HL-60/S4 (cell line): ENCODE data around the gene SH3BGRL.

Source experiments
- in situ Hi-C: fragments of 300-500 bp; cut with MboI; formaldehyde crosslinking; loops from 2 replicates; pipeline ENCODE4 v1.14.3; 2022; ENCODE audit warnings: low sequenced_read_pairs

SH3BGRL gene

GRCh38 chrX:81201671-81202455, at the start of gene SH3BGRL, which contains the start of gene HMGN5:
Gene SH3BGRL (plus strand): TSS chrX:81202102. CDS start chrX:81202201, 99 bp downstream.
Gene HMGN5 (minus strand): TSS chrX:81201913. CDS start chrX:81121549, 80,364 bp downstream.
- in situ Hi-C loops = no loop called here

- in situ Hi-C loops = no loop called here
These were observed 33.5 kb upstream of the SH3BGRL start for GRCh38 chrX:81168391-81168790.

DNA sequence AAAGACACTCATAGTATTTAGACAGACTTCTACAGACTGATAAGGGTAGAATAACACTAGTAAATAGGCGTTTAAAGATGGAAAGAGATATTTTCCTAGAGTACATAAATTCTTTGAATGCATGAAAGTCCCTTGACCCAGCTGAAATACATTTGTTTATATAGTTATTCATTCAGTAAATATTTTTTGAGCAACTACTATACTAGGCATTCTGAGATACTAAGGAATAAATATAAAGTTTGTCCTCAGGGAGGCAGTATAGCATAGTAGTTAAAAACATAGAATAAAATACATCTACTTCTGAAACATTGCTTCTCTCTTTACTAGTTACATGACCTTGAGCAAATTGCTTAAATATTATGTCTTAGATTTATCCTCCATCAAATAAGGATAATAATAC, 27.6 kb upstream of the SH3BGRL start:
- in situ Hi-C loops = no loop called here

DNA sequence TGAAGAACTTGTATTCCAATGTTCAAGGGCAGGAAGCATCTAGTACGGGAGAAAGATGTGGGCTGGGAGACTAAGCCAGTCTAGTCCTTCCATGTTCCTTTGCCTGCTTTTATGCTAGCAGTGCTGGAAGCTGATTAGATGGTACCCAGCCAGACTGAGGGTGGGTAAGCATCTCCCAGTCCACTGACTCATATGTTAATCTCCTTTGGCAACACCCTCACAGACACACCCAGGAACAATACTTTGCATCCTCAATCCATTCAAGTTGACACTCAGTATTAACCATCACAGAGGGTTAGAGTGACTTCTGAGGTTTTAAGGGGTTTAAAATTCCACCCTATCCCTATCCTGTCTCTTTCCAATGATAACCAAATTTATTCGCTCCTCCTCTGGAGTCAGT, 6.6 kb upstream of the SH3BGRL start:
- in situ Hi-C loops = no loop called here

GRCh38 chrX:81195712-81196111, 6.2 kb upstream of the SH3BGRL start:
- in situ Hi-C loops = no loop called here

GRCh38 chrX:81201071-81201470, 831 bp upstream of the SH3BGRL start:
- in situ Hi-C loops = no loop called here

DNA sequence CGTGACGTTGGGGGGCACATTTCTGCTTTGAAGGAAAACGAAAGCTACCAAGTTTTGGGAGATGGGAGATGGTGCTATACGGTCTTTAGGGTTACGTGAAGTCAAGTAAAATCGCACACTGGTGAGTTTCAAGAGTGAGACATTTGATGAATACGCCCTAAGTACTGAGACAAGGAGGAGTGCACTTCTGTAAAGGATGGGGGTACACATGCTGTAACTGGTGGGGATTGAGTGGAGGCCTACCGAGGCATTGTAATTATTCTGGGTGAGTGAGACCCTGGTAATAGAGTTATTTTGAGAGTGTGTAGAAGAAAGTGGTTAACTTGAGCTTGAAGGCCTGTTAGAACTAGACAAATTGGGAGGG, 536 bp downstream of the SH3BGRL start:
- in situ Hi-C loops = no loop called here

DNA sequence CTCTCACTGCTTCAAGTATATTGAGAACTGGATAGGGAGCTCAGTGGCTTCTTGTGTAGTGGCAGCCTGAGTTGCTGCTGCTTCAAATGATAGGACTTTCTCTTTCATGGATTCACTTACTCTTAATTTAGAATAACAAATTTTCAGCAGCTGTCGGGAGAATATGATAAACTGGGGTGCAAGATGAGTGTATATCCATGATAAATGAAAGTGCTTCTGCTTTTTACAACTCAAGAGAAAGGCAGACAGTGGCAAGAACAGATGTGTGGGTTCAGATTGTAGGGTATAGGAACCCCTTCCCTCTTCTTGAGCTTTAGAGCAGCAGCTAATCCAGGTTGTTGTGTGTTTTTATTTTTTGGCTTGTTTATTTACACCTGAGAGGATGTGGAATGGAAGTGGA, 1.0 kb downstream of the SH3BGRL start:
- in situ Hi-C loops = no loop called here

GRCh38 chrX:81205551-81205950, 3.6 kb downstream of the SH3BGRL start:
- in situ Hi-C loops = no loop called here

DNA sequence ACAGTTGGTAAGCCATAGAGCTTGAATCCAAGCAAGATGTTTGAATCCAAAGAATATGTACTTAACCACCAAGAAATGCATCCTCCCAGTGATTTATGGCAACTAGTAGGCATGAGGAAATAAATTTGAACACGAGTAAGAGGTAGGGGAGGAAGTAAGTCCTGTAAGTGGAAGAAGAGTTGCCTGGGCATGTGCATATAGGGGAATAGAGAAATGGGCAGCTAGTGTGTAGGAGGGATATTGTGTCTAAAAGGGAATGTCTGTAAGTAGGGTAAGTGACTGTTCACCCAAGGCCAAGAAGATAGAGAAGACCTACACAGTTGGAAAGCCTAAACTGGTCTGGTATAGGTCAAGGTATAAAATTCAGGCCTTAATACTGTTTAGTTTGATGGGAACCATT, 4.6 kb downstream of the SH3BGRL start:
- in situ Hi-C loops = no loop called here

GRCh38 chrX:81208916-81209315, 7.0 kb downstream of the SH3BGRL start:
- in situ Hi-C loops = no loop called here

DNA sequence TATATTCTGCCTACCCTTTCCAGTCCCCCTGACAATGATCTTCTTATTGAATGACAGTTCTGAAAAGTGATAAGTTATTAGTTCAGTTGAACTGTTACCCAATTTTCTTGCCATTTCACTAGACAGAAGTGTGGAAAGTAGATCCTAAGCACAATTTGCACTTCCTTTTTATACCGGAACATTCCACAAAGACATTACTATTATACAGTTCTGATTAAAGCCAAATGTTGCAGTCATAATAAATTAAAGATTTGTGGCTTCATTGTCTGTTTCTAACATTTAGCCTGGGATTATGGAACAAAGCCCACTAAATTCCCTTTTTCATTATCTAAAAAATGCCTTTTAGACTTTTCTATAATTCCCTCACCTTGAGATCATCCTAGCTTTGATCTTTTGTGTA, 13.8 kb downstream of the SH3BGRL start:
- in situ Hi-C loops = no loop called here

DNA sequence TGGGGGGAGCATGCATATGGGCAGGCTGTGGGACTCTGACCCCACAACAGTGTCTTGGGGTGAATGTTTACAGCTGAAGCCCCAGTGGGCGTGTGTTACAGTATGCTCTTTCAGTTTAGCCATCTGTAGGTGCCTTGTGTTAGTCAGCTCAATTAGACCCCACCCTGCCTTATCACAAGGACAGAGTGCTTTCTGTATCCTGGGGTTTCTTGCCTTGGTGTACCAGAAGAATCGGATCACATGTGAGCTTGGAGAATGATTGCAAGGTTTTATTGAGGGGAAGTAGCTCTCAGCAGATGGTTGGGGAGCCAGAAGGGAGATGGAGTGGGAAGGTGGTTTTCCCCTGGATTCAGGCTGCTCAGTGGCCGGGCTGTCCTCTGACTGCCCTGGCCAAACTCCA, 27.3 kb downstream of the SH3BGRL start:
- in situ Hi-C loops = no loop called here

GRCh38 chrX:81229901-81230300, 28.0 kb downstream of the SH3BGRL start:
- in situ Hi-C loops = no loop called here

GRCh38 chrX:81231476-81231875, 29.6 kb downstream of the SH3BGRL start:
- in situ Hi-C loops = no loop called here

GRCh38 chrX:81232218-81232617, 30.3 kb downstream of the SH3BGRL start:
- in situ Hi-C loops = no loop called here

- in situ Hi-C loops = no loop called here
These were observed 35.6 kb downstream of the SH3BGRL start for GRCh38 chrX:81237516-81237915.

GRCh38 chrX:81238166-81238565, 36.3 kb downstream of the SH3BGRL start:
- in situ Hi-C loops = no loop called here

DNA sequence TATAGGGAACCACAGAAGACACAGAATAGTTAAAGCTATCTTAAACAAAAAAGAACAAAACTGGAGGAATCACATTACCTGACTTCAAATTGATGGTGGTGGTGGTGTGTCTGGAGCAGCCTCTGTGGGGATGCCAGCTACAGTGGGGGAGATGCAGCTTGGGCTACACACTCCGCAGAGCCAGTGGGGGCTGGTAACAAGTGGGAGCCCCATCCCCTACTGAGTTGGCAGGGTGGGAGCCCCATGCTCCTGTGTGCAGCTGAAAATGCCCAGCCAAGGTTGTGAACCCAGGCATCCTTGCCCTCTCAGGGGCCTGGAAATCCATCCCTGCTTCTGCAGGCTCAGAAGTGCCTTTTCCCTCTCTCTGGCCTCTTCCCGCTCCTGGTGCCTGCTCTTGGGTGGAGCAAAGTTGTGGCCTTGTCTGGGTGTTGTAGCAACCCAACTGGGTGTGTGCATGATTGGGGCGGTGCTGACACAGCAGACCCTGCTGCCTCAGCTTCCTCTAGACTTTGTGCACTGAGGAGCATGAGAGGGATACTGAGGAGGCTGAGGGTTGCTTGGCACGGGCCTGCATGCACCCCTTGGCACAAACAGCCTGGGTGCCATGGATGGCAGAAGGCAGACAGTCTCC, 38.9 kb downstream of the SH3BGRL start:
- in situ Hi-C loops = no loop called here

DNA sequence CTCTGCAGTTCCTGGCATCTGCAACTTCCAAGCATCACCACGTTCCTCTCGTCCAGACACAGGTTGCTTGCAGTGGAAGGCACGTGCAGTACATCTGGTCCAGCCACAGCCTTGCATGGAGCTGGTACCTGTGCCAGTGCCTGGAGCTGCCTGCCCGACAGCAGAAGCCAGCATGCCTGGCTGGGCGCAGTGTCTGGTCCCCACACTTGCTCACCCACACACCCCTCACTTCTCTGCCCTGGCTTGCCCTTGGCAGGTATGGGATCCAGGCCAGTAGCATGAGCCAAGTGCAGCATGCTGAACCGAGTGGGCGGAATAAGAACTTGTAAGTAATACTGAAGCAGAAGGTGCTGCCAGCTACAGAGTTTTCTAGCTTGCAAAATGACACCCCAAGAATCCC, 39.9 kb downstream of the SH3BGRL start:
- in situ Hi-C loops = no loop called here

DNA sequence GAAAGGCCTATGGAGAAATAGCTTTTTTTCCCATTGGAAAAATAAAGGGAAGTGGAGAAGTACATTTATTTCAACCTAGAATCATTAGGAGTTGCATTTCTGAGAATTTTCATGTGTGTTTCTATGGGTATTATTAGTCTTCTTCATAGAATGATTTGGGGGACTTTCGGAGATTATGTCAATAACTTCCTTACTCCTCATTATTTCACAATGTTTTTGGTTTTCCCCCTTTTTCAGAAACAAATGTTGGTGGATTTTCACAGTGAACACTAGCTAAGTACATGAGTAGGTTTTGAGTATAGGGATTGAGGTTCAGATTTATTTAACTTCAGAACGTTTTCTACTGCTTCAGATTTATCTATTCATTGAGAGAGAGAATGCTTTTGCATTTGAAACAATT, 54.0 kb downstream of the SH3BGRL start:
- in situ Hi-C loops = no loop called here

- in situ Hi-C loops = no loop called here
These were observed 55.9 kb downstream of the SH3BGRL start for GRCh38 chrX:81257817-81258216.
